HG03342 (cell line): ENCODE results near the gene TMX4.
"Not testable (repeated sequence)": the region's sequence is repeated elsewhere in the genome, so short reads cannot be mapped to it uniquely, and the experiment has no call there.

Experiments
- ATAC-seq: cut with Tn5 transposase; IDR thresholded peaks from one replicate; pipeline ENCODE4 v1.9.1; 2021; ENCODE audit warnings: mild to moderate bottlenecking, moderate library complexity; ENCODE audit not compliant: unreplicated experiment

The TMX4 gene

GRCh38 chr20:8019246-8019997, at the start of gene TMX4:
Gene TMX4 (minus strand): TSS chr20:8019761. CDS start chr20:8019613, 148 bp downstream.
- peak; percentile 86 for ATAC-seq

GRCh38 chr20:8067082-8067481, 47.5 kb upstream of the TMX4 start:
- no peak for ATAC-seq

GRCh38 chr20:8066662-8067061, 47.1 kb upstream of the TMX4 start:
- ATAC-seq: no peak

GRCh38 chr20:8065691-8066090, 46.1 kb upstream of the TMX4 start:
- no peak for ATAC-seq

GRCh38 chr20:8062756-8063155, 43.2 kb upstream of the TMX4 start:
- no peak for ATAC-seq

- ATAC-seq: no peak
Measured at GRCh38 chr20:8061861-8062518, 42.4 kb upstream of the TMX4 start.

GRCh38 chr20:8060977-8061376, 41.4 kb upstream of the TMX4 start:
- no peak for ATAC-seq

GRCh38 chr20:8057871-8058270, 38.3 kb upstream of the TMX4 start:
- ATAC-seq: no peak

GRCh38 chr20:8055096-8055495, 35.5 kb upstream of the TMX4 start:
- no peak for ATAC-seq

GRCh38 chr20:8050157-8050837, 30.7 kb upstream of the TMX4 start:
- no peak for ATAC-seq

- ATAC-seq: no peak
Measured at GRCh38 chr20:8049310-8049709, 29.7 kb upstream of the TMX4 start.

- ATAC-seq: no peak
Measured at GRCh38 chr20:8045946-8046345, 26.4 kb upstream of the TMX4 start.

GRCh38 chr20:8043687-8044282, 24.2 kb upstream of the TMX4 start:
- peak; percentile 92 for ATAC-seq

GRCh38 chr20:8039042-8039441, 19.5 kb upstream of the TMX4 start:
- ATAC-seq: no peak

GRCh38 chr20:8036771-8037170, 17.2 kb upstream of the TMX4 start:
- ATAC-seq: no peak

GRCh38 chr20:8033151-8033841, 13.7 kb upstream of the TMX4 start:
- no peak for ATAC-seq

- no peak for ATAC-seq
Measured at GRCh38 chr20:8032499-8032898, 12.9 kb upstream of the TMX4 start.

- not testable (repeated sequence) for ATAC-seq
Measured at GRCh38 chr20:8031539-8031938, 12.0 kb upstream of the TMX4 start.

GRCh38 chr20:8021541-8022269, 2.1 kb upstream of the TMX4 start:
- no peak for ATAC-seq
